ENCODE results near the gene PLIN5. TPM values are rescaled to one million over a fixed set of nuclear protein-coding genes. Genes with fewer than 3 reads are reported as not detected.

Gene PLIN5
- polyA plus RNA-seq, 1 donor from 2014 or later, result 1.3 TPM

DNA sequence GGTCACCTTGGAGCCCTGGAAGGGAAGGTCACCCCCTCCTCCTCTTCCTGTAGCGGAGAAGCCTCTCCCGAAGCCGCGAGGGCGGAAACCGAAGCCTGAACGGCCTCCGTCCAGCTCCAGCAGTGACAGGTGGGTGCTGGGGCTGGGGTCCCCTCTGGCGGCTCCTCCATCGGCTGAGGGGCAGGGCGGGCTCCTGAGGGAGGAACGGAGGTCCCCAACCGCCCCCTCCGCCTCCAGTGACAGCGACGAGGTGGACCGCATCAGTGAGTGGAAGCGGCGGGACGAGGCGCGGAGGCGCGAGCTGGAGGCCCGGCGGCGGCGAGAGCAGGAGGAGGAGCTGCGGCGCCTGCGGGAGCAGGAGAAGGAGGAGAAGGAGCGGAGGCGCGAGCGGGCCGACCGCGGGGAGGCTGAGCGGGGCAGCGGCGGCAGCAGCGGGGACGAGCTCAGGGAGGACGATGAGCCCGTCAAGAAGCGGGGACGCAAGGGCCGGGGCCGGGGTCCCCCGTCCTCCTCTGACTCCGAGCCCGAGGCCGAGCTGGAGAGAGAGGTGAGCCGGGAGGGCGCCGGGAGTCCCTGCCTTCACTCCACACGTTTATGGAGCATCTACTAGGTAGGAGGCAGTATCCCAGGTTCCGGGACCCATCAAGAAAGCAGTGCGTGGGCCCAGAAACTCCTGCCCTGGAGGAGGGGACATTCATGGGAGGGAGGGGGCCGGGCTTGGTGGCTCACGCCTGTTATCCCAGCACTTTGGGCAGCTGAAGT is 40.9 kb downstream of the PLIN5 start:
- Histone ChIP-seq H3F3A (ENCODE audit: insufficient read depth, low read length, poor library complexity, severe bottlenecking) (no peaks in the 10 kb centered on the region), H3K27ac (ENCODE audit: low read length) (no peak overlapping the region), H3K9ac (ENCODE audit: low read length) (no peak overlapping the region), H2AFZ (ENCODE audit: low read depth, low read length) (no peak overlapping the region), H3K36me3 (ENCODE audit: insufficient read depth, low read length) (no peaks in the 10 kb centered on the region), H3K27me3 (ENCODE audit: insufficient read depth, low read depth, low read length) (no peaks in the 10 kb centered on the region), H3K4me2 (ENCODE audit: low read length) (no peak overlapping the region), H3K9me2 (ENCODE audit: insufficient read depth, low read length) (no peaks in the 10 kb centered on the region), H3K4me3 (ENCODE audit: low read length) (no peak overlapping the region), H3K79me2 (replicated peaks; ENCODE audit: insufficient read depth, low read length) (no peaks in the 10 kb centered on the region), H4K20me1 (ENCODE audit: insufficient read depth) (no peaks in the 10 kb centered on the region), H3K9me3 (ENCODE audit: low read length) (no peaks in the 10 kb centered on the region)
- no peak for TF ChIP-seq EP300 (conservative IDR thresholded peaks at IDR 0.05; ENCODE audit: poor library complexity, severe bottlenecking)
- TF ChIP-seq TAF1 (IDR thresholded peaks at IDR 0.05; ENCODE audit: low read depth), result no peak
- no peak for TF ChIP-seq MXI1 (conservative IDR thresholded peaks at IDR 0.05; ENCODE audit: poor library complexity, severe bottlenecking)
- TF ChIP-seq, protein P1, sequence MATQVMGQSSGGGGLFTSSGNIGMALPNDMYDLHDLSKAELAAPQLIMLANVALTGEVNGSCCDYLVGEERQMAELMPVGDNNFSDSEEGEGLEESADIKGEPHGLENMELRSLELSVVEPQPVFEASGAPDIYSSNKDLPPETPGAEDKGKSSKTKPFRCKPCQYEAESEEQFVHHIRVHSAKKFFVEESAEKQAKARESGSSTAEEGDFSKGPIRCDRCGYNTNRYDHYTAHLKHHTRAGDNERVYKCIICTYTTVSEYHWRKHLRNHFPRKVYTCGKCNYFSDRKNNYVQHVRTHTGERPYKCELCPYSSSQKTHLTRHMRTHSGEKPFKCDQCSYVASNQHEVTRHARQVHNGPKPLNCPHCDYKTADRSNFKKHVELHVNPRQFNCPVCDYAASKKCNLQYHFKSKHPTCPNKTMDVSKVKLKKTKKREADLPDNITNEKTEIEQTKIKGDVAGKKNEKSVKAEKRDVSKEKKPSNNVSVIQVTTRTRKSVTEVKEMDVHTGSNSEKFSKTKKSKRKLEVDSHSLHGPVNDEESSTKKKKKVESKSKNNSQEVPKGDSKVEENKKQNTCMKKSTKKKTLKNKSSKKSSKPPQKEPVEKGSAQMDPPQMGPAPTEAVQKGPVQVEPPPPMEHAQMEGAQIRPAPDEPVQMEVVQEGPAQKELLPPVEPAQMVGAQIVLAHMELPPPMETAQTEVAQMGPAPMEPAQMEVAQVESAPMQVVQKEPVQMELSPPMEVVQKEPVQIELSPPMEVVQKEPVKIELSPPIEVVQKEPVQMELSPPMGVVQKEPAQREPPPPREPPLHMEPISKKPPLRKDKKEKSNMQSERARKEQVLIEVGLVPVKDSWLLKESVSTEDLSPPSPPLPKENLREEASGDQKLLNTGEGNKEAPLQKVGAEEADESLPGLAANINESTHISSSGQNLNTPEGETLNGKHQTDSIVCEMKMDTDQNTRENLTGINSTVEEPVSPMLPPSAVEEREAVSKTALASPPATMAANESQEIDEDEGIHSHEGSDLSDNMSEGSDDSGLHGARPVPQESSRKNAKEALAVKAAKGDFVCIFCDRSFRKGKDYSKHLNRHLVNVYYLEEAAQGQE (IDR thresholded peaks at IDR 0.05; ENCODE audit: borderline replicate concordance), result no peak
- TF ChIP-seq EZH2 (IDR thresholded peaks at IDR 0.05; ENCODE audit: borderline replicate concordance, insufficient read depth, low read length, poor library complexity, severe bottlenecking), result no peak
- TF ChIP-seq, protein P2, sequence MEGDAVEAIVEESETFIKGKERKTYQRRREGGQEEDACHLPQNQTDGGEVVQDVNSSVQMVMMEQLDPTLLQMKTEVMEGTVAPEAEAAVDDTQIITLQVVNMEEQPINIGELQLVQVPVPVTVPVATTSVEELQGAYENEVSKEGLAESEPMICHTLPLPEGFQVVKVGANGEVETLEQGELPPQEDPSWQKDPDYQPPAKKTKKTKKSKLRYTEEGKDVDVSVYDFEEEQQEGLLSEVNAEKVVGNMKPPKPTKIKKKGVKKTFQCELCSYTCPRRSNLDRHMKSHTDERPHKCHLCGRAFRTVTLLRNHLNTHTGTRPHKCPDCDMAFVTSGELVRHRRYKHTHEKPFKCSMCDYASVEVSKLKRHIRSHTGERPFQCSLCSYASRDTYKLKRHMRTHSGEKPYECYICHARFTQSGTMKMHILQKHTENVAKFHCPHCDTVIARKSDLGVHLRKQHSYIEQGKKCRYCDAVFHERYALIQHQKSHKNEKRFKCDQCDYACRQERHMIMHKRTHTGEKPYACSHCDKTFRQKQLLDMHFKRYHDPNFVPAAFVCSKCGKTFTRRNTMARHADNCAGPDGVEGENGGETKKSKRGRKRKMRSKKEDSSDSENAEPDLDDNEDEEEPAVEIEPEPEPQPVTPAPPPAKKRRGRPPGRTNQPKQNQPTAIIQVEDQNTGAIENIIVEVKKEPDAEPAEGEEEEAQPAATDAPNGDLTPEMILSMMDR (IDR thresholded peaks at IDR 0.05; ENCODE audit: poor library complexity, severe bottlenecking), result no peak
- no peak for TF ChIP-seq RAD21 (conservative IDR thresholded peaks at IDR 0.05)
- no peak for TF ChIP-seq POLR2AphosphoS5 (IDR thresholded peaks at IDR 0.05)
- TF ChIP-seq SMC3 (conservative IDR thresholded peaks at IDR 0.05; ENCODE audit: poor library complexity), result no peak

DNA sequence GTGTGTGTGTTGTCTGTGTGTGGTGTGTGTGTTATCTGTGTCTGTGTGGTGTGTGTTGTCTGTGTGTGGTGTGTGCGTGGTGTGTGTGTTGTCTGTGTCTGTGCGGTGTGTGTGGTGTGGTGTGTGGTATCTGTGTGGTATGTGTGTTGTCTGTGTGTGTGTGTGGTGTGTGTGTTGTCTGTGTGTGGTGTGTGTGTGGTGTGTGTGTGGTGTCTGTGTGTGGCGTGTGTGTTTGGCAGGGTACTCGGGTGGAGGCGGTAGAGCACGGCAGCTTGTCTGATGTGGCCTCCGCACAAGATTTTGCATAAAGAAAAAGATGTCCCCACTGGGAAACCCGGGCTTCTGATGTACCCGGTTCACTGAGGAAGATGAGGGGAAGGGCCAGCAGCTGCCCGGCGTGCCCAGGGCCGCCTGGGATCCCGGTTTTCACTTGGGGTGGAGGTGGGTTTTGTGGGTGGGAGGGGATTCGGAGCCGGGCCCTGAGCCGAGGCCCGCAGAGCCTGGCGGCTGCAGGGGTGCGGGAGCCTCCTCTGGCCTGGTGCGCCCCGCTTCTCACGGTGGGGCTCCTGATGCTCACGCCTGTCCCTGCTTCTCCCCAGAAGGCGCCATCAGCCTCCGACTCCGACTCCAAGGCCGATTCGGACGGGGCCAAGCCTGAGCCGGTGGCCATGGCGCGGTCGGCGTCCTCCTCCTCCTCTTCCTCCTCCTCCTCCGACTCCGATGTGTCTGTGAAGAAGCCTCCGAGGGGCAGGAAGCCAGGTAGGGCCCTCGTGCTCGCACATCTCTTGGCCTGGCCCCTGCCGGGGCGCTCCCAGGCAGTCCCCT is 41.7 kb downstream of the PLIN5 start:
- no peak for TF ChIP-seq RAD21 (conservative IDR thresholded peaks at IDR 0.05)
- TF ChIP-seq MXI1 (conservative IDR thresholded peaks at IDR 0.05; ENCODE audit: poor library complexity, severe bottlenecking), result no peak
- TF ChIP-seq, protein P2 (IDR thresholded peaks at IDR 0.05; ENCODE audit: poor library complexity, severe bottlenecking), result no peak
- TF ChIP-seq TAF1 (IDR thresholded peaks at IDR 0.05; ENCODE audit: low read depth), result no peak
- TF ChIP-seq SMC3 (conservative IDR thresholded peaks at IDR 0.05; ENCODE audit: poor library complexity), result no peak
- TF ChIP-seq EP300 (conservative IDR thresholded peaks at IDR 0.05; ENCODE audit: poor library complexity, severe bottlenecking), result no peak
- TF ChIP-seq, protein P1 (IDR thresholded peaks at IDR 0.05; ENCODE audit: borderline replicate concordance), result no peak
- no peak for TF ChIP-seq POLR2AphosphoS5 (IDR thresholded peaks at IDR 0.05)
- no peak for TF ChIP-seq EZH2 (IDR thresholded peaks at IDR 0.05; ENCODE audit: borderline replicate concordance, insufficient read depth, low read length, poor library complexity, severe bottlenecking)
- no peaks in the 10 kb centered on the region for H3K36me3 ChIP-seq (ENCODE audit: insufficient read depth, low read length)

More for the DNA sequence above, 41.7 kb downstream of the PLIN5 start:
- H3K4me3 ChIP-seq (ENCODE audit: low read length), result no peak overlapping the region
- no peaks in the 10 kb centered on the region for H4K20me1 ChIP-seq (ENCODE audit: insufficient read depth)
- no peak overlapping the region for H3K27ac ChIP-seq (ENCODE audit: low read length)
- no peak overlapping the region for H2AFZ ChIP-seq (ENCODE audit: low read depth, low read length)
- H3F3A ChIP-seq (ENCODE audit: insufficient read depth, low read length, poor library complexity, severe bottlenecking), result no peaks in the 10 kb centered on the region
- H3K4me2 ChIP-seq (ENCODE audit: low read length), result no peak overlapping the region
- no peaks in the 10 kb centered on the region for H3K9me2 ChIP-seq (ENCODE audit: insufficient read depth, low read length)
- no peak overlapping the region for H3K9ac ChIP-seq (ENCODE audit: low read length)
- H3K27me3 ChIP-seq (ENCODE audit: insufficient read depth, low read depth, low read length), result no peaks in the 10 kb centered on the region
- H3K9me3 ChIP-seq (ENCODE audit: low read length), result no peaks in the 10 kb centered on the region
- H3K79me2 ChIP-seq (replicated peaks; ENCODE audit: insufficient read depth, low read length), result no peaks in the 10 kb centered on the region

All from neural cell (in vitro differentiated cells).